ENCODE measurements around the gene DIPK1A. TPM values are rescaled to one million over a fixed set of nuclear protein-coding genes. Genes with fewer than 3 reads are reported as not detected.
"Not testable (repeated sequence)": the region's sequence is repeated elsewhere in the genome, so short reads cannot be mapped to it uniquely, and the experiment has no call there.

Gene DIPK1A
- total RNA-seq, 1 experiment from 2014 or later: 8.6 TPM

DNA sequence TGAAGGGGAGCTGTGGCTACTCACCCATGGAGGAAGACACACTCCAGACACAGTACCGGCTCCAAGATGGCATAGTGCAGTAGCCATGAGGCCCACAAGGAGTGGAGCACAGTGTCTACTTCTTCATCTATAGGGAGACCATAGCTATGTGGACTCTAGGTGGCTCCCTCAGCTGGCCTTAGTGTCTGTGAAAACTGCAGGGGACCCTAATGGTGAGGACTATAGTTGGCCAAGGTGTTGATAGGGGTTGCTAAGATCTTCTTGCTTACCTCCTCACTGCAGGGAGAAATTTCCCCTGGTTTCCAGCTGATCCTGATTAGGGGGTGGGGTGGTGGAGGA is 58.9 kb downstream of the DIPK1A start:
- in situ Hi-C loops (cut with HindIII; ENCODE audit: low pct_unique_long_range_greater_than_20kb, low sequenced_read_pairs): no loop called here
- DNase-seq (ENCODE audit: low read depth): no peak

DNA sequence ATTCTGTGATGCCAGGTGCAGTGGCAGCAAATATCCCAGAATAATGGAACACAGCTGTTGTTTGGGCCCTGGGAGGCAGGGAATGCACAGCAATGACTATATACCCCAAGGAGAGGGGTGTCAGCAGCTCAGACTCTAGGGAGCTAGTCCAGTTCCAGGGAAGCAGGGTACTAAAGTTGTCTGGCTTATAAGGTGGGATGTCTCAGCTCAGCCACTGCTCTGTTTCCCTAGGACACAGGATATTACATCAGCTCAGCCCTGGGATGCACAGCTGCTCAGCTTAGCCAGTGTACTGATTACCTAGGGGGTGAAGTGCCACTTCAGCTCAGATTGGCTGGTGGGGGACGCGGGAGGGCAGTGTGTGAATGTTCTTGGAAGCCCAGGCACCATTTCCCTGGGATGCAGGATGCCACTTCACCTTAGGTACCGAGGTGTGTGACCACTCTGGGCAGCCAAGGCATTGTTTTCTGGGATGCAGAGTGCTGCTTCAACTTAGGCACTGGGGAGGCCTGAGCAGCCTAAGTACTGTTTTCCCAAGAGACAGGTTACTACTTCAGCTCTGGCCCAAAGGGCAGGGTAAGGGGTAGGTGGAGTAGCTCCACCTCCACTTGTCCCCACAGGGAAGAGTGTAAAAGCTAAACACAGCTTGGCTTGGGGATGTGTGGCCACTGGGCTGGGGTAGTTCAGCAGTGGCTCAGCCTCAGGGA is 59.4 kb downstream of the DIPK1A start:
- in situ Hi-C loops (cut with HindIII; ENCODE audit: low pct_unique_long_range_greater_than_20kb, low sequenced_read_pairs): no loop called here

DNA sequence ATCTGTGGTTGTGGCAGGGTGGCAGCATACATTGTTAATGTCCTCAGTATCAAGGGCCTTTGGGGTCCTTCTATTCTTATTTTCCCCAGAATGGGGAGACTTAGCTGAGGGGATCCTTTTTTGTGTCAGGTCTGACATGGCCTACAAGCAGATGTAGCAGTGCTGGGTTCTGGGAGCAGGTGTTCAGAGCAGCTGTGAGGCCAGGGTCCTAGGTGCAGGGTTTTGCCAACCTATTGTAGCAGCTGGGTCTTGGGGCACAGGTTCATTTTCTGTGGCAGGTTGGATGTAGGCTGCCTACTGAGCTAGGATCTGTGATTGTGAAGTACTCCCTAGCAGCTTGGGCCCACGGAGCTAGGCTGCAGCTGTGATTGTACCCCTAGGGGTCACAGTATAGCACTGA is 60.1 kb downstream of the DIPK1A start:
- DNase-seq (ENCODE audit: low read depth): no peak
- in situ Hi-C loops (cut with HindIII; ENCODE audit: low pct_unique_long_range_greater_than_20kb, low sequenced_read_pairs): no loop called here

More for the DNA sequence above, 59.4 kb downstream of the DIPK1A start:
- DNase-seq (ENCODE audit: low read depth): no peak

DNA sequence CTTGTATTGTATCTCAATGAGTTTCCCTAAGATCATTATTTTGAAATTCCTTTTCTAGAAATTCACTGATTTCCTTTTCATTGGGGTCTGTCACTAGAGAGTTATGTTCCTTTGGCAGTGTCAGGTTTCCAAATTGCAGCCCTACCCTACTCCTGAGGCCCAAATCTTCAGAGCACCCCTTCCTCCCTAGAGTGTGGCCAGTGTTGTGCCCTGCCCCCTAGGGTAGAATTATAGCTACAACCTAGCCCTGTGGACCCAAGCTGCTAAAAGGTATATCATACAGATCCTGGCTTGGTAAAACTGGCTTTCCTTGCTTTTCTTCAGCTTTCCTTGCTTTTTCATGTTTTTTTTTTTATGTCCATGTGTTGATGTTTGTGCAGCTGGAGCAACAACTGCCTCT is 60.7 kb downstream of the DIPK1A start:
- in situ Hi-C loops (cut with HindIII; ENCODE audit: low pct_unique_long_range_greater_than_20kb, low sequenced_read_pairs): no loop called here
- no peak for DNase-seq (ENCODE audit: low read depth)

DNA sequence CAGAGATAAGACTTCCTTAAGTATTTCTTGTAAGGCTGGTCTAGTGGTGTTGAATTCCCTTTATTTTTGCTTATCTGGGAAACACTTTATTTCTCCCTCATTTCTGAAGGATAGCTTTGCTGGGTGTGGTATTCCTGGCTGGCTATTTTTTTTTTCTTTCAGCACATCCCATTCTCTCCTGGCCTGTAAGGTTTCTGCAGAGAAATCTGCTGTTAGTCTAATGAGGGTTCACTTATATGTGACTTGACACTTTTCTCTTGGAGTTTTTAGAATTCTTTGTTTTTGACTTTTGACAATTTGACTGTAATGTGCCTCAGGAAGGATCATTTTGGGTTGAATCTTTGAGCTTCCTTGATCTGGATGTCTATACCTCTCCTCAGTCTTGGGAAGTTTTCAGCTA is 61.5 kb downstream of the DIPK1A start:
- in situ Hi-C loops (cut with HindIII; ENCODE audit: low pct_unique_long_range_greater_than_20kb, low sequenced_read_pairs): no loop called here
- DNase-seq (ENCODE audit: low read depth): no peak

DNA sequence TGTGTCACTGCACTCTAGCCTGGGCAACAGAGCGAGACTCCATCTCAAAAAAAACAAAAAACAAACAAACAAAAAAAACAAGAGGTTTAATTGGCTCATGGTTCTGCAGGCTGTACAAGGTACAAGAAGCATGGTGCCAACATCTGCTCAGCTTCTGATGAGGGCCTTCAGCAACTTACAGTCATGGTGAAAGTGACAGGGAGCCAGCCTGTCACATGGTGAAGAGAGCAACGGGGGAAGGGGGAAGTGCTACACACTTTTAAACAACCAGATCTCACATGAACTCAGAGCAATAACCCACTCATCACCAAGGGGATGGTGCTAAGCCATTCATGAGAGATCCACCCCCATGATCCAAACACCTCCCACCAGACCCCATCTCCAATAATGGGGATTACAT is 63.2 kb downstream of the DIPK1A start:
- in situ Hi-C loops (cut with HindIII; ENCODE audit: low pct_unique_long_range_greater_than_20kb, low sequenced_read_pairs): not testable (repeated sequence)

DNA sequence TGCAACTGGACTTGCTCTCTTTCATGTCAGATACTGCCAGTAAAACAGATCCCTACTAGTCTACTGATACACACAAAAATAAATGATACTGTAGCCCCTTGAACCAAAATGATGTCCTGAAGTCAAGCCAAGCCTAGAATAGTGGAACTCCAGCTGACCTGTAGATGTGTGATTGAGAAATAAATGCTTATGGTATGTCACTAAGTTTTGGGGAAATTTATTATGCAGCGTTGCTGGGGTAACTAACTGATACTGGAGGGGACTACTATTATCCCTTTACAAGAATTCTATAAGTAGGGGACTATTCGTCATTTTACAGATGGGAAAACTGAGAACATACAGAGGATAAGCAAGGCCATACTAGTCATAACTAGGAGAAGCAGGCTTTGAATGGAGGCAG is 73.8 kb downstream of the DIPK1A start:
- in situ Hi-C loops (cut with HindIII; ENCODE audit: low pct_unique_long_range_greater_than_20kb, low sequenced_read_pairs): no loop called here
- no peak for DNase-seq (ENCODE audit: low read depth)

More for the DNA sequence above, 63.2 kb downstream of the DIPK1A start:
- not testable (repeated sequence) for DNase-seq (ENCODE audit: low read depth)

DNA sequence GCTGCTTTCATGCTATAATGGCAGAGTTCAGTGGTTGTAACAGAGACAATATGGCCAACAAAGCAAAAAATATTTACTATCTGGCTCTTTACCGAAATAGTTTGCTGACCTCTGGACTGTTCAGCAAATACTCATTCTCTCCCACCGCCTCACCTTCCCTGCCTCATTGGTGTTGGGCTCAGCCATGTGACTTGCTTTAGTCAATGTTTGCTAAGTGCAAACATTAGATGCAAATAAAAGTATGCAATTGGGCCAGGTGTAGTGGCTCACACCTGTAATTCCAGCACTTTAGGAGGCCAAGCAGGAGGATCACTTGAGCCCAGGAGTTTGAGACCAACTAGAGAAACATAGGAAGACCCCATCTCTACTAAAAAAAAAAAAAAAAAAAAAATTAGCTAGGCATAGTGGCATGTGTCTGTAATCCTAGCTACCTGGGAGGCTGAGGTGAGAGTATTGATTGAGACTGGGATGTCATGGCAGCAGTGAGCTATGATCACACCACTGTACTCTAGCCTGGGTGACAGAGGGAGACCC is 74.3 kb downstream of the DIPK1A start:
- in situ Hi-C loops (cut with HindIII; ENCODE audit: low pct_unique_long_range_greater_than_20kb, low sequenced_read_pairs): no loop called here

DNA sequence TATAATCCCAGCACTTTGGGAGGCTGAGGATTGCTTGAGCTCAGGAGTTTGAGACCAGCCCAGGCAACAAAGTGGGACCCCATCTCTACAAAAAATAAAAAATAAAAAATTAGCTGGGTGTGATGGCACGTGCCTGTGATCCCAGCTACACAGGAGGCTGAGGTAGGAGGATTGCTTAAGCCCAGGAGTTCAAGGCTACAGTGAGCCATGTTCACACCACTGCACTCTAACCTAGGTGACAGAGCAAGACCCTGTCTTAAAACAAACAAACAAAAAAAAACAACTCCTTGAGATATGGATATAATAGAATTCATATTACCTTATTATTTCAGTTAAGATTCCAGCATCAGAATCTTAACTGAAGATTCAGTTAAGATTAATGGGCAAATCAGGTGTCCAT is 77.1 kb downstream of the DIPK1A start:
- no peak for DNase-seq (ENCODE audit: low read depth)
- in situ Hi-C loops (cut with HindIII; ENCODE audit: low pct_unique_long_range_greater_than_20kb, low sequenced_read_pairs): no loop called here

More for the DNA sequence above, 74.3 kb downstream of the DIPK1A start:
- no peak for DNase-seq (ENCODE audit: low read depth)

DNA sequence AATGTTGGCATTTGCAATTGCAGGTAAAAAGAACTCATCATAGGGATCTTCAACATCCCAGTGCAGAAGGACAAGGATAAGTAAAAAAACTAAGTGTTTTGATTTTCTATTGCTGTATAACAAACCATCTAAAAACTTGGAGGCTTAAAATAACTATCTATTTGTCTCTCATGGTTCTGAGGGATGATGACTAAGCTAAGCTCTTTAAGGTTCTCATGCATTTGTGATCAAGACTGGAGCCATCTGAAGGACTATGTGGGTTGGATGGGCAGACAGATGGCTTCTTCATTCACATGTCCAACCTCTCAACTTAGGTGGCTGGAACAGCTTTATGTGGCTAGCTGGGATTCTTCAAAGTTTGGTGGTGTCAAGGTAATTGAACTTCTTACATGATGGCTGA is 78.0 kb downstream of the DIPK1A start:
- no peak for DNase-seq (ENCODE audit: low read depth)
- in situ Hi-C loops (cut with HindIII; ENCODE audit: low pct_unique_long_range_greater_than_20kb, low sequenced_read_pairs): no loop called here

DNA sequence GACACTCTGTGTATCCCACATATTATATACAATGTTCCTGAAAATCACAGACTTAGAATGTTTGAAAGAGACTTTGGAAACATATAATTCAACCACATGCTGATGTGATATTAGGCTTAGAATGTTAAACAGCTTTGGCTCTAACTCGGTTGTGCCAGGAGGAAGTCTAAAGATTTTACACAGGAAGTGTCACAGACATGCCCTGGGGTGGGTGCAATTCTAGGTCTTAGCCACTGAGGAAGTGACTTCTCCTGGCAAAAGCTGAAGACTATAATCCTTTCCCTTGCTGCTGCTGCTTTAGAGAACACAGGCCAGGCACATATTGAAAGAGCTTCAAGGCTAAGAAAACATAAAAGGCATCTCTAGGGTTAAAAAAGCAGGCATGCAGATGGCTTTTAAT is 78.4 kb downstream of the DIPK1A start:
- in situ Hi-C loops (cut with HindIII; ENCODE audit: low pct_unique_long_range_greater_than_20kb, low sequenced_read_pairs): no loop called here
- no peak for DNase-seq (ENCODE audit: low read depth)

DNA sequence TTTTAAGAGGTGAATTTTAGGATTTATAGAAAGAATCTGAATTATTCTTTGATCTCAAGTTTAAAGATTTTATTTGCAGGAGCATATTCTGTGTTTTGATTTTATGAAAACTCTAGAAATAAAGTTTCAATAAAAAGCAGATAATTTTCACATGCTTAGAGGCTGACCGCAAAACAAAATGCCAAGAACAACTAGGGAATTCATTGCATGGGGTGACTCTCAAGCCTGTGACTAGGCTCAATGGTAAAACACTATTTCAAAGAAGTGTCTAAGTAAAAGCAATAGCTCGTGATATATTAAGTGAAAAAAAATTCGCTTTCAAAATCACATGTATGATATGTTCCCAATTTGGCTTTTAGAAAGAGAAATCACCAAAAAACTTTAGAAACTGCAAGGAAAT is 79.9 kb downstream of the DIPK1A start:
- no peak for DNase-seq (ENCODE audit: low read depth)
- in situ Hi-C loops (cut with HindIII; ENCODE audit: low pct_unique_long_range_greater_than_20kb, low sequenced_read_pairs): no loop called here

DNA sequence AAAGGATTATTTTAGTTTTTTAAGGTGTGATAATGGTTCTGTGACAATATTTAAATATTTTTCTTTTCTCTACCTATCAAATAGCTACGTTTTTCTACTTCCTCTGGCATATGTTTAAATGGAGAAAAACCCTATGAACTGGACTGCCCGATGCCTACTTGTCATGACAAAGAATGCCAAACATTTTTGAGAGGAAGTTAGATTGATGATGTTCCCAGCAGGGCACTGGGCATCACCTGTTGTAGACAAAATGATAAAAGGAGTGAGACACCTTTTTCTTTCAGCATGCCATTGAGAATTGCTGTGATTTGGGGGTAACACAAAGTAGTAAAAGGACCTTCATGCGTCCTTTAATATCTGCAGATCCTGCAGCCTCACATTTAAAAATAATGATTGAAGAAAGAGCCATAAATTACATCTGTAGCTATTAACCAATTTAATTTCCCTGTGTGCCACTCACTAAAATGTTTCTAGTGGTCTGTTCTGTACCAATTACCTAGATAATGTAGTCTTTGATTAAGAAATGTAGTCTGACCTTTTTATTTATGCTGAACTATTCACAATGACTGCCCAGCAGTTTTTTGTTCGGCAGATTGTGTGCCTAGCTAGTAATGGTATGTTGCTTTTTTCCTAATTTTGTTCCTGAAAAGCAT is 81.8 kb downstream of the DIPK1A start:
- in situ Hi-C loops (cut with HindIII; ENCODE audit: low pct_unique_long_range_greater_than_20kb, low sequenced_read_pairs): no loop called here

DNA sequence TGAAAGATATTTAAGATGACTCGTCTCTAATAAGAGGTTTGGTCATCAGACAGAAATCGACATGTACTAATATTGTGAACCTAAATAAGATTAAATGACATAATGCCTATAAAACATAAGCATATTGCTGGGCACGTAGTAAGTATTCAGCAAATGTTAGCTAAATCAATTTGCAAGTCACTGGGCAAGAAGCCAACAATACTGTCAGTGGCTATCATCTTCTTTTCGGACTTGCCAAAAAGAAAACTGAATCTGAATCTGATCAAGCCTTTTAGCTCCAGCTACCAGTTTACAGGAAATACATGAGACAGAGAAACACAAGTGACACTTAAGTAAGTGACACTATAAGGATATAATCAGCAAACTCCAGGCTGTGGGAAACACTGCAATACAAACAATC is 83.5 kb downstream of the DIPK1A start:
- in situ Hi-C loops (cut with HindIII; ENCODE audit: low pct_unique_long_range_greater_than_20kb, low sequenced_read_pairs): no loop called here
- DNase-seq (ENCODE audit: low read depth): no peak

More for the DNA sequence above, 81.8 kb downstream of the DIPK1A start:
- no peak for DNase-seq (ENCODE audit: low read depth)

DNA sequence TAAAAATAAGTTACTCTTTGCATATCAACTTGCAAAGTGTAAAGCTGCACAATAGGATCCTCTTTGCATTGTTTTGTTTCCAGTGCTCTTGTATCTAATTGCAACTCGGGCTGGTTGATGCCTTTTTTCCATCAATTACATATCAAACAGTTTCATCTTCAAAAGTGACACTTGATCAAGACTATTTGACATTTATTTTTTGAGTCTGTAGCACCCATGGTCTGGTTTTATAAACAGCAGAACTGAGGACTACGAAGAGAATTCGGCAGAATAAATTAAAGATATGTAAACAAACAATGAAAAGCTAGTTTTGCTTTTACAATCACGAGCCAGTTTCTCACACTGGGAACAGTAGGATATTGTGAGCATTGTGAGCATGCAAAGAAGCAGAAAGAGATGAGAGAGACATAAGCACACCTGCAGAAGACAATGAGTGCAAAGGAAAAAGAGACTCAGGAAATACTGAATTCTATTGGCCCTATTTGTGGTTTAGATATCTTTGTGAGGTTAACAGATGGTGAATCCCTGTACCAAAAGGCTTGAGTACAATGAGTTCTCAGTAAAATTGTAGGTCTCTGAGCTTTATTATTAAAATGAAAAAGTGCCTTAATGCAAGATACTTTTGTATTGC is 84.1 kb downstream of the DIPK1A start:
- DNase-seq (ENCODE audit: low read depth): no peak
- in situ Hi-C loops (cut with HindIII; ENCODE audit: low pct_unique_long_range_greater_than_20kb, low sequenced_read_pairs): no loop called here

DNA sequence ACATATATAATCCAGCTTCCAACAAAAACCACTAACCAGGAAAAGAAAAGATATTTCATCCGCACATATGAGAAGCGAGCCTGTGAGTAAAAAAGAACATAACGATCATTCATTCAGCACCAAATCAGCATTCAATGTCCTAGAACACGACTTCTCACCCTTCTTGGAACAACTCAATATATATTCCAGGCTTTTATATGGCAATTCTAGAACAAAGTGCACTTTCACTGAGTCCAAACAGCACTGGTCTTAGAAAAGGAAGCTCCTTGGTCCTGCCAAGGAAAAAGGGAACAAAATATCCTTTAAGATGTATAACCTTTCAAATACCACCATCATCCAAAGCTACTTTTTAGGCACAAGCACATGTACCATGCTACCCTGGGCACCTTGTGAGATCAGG is 84.9 kb downstream of the DIPK1A start:
- DNase-seq (ENCODE audit: low read depth): no peak
- in situ Hi-C loops (cut with HindIII; ENCODE audit: low pct_unique_long_range_greater_than_20kb, low sequenced_read_pairs): no loop called here

DNA sequence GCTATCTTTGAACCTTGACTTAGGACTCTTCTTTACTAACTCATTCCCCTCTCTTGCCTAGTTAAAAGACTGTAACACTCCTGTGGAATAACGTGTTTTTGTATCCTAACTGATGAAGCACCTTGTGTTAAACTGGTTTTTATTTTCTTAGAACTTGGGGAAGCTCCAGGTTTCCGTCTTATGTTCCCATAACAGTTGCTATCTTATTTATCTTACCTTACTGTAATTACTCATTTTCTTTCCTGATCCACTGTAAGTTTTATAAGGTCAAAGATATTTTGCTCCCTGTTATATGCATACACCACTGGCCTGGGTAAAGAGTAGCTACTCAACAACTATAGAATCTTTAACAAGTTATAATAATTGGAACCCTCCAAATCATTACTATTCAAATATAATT is 86.3 kb downstream of the DIPK1A start:
- in situ Hi-C loops (cut with HindIII; ENCODE audit: low pct_unique_long_range_greater_than_20kb, low sequenced_read_pairs): no loop called here
- no peak for DNase-seq (ENCODE audit: low read depth)

DNA sequence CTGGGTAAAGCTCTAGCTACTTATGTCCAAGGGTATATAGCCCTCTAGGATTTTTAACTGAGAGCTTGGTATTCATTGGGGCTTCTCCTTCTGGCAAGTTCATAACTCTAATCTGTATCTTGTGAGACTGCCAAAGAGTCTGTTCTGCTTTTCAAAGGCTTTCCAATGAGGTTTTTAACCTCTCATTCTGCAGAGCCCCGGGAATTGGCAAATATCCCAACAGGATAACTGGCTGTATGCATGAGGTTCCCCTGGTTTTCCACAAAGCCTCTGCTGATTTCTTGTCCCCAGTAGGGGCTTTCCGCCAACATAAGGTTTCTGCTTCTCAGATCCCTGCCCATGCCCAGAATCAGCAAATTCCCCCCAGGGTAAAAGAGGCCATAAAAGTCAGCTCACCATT is 88.5 kb downstream of the DIPK1A start:
- in situ Hi-C loops (cut with HindIII; ENCODE audit: low pct_unique_long_range_greater_than_20kb, low sequenced_read_pairs): no loop called here
- no peak for DNase-seq (ENCODE audit: low read depth)

DNA sequence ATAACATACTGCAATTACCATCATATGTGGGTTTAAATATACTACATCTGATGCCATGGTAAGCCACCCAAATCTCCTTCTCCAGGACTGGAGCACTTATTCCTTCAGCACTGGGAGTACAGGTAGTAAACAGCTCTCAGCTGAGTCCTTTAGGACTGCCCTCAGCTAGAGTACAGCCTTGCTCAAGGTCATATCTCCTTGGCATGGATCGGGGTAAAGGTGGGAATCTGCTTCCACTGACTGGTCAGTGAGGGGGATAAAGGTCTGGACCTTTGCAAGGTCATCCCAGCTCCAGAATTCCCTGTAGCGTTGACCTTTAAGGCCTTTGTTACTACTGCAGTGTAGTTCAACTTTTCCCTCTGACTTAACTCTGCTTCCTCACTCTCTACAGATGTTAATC is 90.7 kb downstream of the DIPK1A start:
- in situ Hi-C loops (cut with HindIII; ENCODE audit: low pct_unique_long_range_greater_than_20kb, low sequenced_read_pairs): no loop called here
- no peak for DNase-seq (ENCODE audit: low read depth)

Data from Caki2 (cell line).